Stimulated activated CD8-positive, alpha-beta memory T cell treated with anti-CD3 and anti-CD28 coated beads, Interleukin-4, amount 100 ng/mL, for 48 hours (primary cell): ENCODE measurements around the gene C10orf90.

Experiments used
- DNase-seq: peaks from one replicate; pipeline ENCODE4 v3.0.0-alpha.2; 2020

C10orf90 gene

DNA sequence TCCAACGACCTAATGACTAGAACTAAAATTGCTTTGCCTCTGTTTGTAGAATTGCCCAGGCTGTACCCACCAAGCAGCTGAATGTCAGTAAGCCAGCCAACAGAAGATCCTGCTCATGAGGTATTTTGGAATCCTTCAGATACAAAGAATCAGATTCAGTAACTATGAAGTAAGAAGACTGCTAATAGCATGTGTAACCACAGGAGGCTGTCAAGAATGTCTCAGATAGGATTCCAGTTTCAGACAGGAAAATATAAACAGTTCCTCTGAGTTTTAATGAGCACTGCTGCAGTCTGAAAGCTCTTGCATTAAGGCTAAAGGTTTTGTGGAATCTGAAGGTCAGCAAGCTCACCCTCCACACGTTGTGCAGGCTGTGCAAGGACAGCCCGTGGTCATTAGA is 169.6 kb downstream of the C10orf90 start:
- no peak for DNase-seq

DNA sequence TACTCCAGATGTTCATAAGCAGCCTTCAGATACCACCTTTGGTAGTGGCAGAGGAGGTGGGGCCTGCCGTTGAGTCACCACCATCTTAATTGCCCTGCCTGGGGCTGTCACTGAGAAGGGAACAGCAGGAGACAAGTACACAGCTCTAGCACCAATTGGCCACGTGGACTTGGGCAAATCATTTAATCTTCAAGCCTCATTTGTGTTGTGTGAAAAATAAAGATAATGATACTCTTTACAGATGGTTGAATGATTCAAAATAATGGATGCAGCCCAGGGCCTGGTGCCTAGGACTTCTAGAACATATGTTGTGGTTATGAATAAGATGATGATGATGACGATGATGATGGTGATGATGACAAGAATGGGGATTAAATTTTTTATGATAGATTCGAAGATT is 170.3 kb downstream of the C10orf90 start:
- DNase-seq, result no peak

DNA sequence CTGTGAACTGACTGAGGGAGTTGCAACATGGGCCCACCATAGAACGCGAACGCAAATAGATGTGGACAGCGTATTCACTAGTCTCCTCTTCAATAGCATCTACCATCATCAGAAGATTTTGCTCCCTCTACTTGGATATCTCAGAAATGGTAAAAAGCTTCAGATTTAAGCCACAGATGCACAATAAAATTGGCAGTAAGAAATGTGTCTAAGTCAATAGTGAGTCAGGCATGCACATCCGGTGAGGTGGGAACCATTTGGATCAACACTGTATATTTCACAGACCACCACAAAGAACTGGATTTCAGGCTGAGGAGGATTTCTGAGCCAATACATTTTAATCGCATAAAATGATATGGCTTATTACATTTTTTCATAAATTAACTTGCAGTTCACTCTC is 170.7 kb downstream of the C10orf90 start:
- DNase-seq, result no peak

DNA sequence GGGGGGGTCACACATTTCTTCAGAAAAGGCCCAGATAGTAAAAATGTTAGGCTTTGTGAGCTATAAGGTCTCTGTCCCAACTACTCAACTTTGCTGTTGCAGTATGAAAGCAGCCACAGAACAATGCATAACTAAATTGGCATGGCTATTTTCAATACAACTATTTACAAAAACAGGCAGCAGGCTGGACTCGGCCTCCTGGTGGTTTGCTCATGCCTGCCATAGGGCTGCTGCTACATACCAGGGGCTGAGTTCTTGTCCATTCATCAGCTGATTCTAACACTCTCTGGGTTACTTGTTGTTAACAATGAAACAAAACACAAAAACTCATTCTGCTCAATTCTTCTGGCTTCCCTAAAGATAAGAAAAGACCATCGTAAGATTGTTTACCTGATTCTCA is 172.8 kb downstream of the C10orf90 start:
- no peak for DNase-seq

DNA sequence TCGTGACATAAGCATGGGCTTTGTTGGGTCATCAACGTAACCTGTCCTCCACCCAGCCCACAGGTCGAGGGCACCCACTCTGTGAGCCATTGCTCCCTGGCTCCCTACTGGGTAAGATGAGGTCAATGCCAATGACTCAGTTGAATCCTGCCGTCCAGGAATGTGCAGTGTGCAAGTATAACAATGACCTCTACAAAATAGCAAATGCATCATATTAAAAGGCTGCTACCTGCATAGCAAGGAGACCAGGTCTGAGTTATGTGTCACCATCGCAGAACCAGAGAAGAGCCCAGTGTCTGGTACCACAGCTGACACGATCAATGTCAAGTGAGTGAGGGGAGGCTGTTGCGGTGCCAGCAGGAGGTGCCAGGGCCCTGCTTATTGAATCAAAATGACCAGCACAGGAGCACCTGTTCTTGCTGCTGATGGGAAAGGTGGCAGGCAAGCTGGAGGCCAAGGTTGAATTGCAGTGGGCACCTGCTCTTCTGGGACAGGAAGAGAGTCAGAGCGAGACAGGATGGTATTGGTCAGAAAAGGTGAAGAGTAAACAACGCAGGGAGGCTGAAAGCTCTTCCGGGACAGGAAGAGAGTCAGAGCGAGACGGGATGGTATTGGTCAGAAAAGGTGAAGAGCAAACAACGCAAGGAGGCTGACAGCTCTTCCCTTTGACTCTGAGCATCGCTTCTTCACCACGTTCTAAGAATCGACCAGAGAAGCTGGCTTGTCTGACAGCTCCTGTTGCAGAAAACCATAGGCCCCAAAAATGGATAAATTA is 173.5 kb downstream of the C10orf90 start:
- no peak for DNase-seq

DNA sequence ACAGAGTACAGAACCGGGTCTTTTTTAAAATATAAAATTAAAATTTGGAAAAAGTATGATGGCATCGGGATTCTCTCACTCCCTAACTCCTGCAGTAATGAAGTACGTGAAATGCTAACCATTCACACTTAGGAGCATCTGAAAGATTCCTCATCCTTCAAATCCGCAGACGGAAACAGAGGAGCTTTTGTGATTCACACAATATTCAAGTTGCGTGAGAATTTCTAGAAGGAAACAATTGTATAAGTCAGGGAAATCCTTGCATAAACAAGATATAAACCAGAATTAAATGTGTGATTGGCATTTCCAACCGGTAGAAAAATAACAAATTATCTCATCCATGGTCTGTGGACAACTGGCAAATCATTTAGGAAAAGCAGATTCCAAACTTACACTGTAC is 179.0 kb downstream of the C10orf90 start:
- no peak for DNase-seq

DNA sequence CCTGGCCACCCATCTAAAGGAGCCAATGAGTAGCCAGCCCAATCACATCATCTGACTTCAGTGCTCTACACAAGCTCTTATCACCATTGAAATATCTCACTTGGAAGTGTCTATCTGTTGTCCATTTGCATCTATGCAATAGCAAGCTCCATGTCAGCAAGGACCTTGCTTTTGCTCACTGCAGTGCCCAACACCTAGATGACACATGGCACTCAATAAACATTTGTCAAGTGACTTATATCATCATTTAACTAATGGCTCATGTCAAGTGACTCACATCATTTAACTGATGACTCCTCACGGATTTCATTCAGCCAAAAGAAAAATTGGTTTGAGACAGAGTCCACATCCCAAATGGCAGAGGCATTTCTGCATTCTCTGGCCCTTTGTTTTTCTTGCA is 189.3 kb downstream of the C10orf90 start:
- DNase-seq, result no peak

DNA sequence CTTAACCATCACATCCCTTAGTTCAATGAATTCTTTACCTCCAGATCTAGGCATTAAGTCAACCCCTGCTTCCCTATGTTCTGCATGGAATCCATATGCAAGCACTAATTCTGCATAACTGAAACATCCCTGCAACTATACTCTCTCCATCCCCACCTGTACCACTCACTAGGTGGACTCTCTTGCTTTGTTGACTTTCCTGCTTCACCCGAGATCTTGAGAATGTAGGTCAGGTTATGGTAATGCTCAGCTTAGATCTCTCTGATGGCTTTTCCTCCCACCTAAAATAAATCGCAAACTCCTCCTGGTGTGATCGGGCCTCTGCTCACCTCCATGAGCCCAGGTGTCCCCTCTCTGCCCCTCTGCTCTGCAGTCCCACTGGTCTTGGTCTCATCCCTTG is 189.8 kb downstream of the C10orf90 start:
- DNase-seq, result no peak

DNA sequence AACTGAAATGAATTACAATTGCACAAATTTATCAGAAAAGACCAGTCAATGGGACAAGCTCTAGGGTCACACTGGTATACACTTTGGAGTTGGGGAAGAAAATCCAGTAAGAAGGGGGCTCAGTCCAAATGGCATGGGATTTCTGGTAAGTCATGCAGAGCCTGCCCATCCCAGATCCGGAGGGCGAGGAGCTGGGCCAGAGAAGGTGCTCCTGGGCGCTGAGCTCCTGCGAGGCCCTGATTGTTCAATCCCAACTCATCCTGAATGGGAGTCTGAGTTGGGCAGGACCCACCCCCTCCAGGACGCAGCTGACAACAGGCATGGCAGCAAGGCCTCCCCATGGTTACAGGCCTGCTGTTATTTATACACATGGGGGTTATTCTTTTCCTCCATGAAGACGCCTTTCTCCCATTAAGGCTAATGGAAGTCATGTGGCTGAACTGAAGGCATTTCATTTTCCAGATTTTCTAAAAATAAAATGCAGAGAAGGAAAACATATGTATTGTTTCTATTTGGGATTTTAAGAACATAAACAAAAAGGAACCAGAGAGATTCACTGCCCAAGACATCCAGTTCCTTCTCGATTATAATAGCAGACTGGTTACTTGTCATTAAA is 191.1 kb downstream of the C10orf90 start:
- no peak for DNase-seq

DNA sequence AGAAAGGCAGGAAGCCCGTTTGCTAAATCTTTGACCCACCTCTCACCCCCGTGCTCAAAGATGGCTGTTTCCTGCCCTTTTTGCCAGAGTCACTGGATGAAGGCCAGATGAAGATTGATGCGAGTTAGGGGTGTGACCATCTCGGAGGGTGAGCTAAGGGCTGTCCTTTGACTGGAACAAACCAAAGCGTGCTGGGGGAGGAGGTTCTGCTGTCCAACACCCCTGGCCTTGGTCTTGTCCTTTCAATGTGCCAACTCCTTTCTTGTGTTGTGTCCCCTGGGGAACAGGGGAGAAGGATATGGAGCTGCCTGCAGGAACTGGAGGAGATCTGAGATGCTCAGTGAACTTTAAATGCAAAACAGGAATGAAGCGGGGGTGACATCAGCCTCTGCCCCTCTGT is 191.9 kb downstream of the C10orf90 start:
- no peak for DNase-seq

DNA sequence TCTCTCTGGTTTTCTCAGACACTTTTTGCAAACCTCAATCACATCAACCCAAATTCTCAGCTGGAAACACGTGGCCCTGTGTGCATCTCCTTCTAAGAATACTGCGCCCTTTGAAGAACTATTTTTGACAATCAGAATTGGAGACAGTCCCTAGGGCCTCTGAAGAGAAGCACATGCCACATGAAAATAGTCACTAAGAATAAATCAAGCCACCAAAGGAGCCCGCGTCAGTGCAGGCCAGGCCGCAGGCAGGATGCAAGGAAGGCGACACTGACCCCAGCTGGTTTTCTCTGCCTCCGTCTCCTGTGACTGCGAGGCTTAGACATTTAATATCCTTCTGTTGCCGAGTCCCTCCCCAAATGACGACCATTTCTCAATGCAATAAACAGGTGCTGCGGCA is 194.2 kb downstream of the C10orf90 start:
- no peak for DNase-seq

DNA sequence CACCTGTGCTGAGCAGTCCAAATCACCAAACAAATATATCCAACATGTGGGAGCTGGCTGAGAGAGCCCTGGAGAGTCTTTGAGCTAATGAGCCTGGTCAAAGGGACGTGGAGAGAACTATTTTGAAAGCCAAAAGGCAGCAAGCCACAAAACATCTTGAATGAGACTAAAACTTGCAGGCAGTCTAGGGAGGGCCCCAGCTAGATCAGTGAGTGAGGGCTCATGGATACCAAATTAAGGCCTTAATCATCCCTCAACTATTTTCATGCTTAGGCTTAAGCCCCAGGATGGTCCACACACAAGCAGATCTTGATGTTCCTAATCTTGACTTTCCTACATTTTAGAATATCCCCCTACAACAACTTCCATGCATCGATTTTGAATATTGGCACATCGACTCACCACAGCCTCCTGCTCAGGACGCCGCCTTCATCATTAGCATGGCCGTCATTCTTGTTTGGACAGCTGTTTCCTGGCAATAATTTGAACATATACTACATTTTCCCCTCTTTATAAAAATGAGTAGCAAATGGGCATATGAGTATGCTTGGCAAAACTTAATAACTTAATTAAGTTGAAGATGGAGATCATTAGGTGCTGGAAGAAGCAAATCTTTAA is 195.3 kb downstream of the C10orf90 start:
- DNase-seq, result no peak

DNA sequence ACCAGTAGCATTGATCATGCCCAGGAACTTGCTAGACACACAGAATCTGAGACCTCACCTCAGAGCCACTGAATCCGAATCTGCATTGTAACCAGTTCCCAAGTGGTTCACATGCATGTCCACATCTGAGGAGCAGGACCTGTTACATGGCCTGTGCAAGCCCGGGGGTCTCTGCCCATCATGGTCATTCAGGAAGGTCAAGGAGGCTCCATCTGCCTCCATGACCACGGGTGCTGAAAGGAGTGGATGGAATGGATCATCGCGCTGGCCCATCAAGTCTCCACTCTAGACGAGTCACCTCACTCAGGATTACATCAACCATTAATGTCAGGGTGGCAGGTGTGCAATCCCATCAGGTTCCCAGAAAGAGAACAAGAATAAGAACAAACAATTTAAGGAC is 196.5 kb downstream of the C10orf90 start:
- DNase-seq, result no peak

DNA sequence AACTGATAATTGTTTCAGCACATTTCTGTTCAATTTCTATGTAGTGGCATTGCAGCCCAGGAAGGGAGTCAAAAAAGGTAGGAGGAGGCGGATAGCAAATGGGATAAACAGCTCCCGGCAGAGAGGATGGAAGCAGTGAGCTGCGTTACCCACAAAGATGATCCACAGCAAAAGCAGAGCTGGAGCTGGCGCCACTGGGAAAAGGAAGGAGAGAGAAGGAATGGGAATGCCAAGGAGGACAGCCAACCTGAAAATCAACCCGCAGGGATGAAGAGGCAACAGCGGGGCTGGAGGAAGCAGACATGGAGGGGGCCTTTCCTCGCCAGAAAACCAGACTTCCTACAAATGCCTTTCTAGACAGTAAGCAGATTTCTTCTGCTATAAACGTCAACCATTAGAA is 199.5 kb downstream of the C10orf90 start:
- no peak for DNase-seq

DNA sequence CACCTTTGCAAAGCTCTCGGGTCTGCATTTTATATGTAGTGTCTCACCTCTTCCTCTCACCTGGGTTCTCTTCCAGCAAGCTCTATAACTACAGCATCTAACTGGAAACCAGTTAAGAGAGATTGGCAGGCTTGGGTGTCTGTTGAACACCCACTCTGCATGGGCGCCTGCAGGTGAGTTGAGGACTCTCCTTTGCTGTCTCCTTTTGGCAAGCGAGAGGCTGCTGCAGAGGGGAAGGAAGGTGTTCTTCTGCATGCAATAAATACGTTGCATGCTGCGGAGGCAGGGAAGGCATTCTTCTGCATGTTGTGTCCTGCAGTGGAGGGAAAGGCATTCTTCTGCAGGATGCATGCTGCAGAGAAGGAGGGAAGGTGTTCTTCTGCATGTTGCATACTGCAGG is 200.8 kb downstream of the C10orf90 start:
- DNase-seq, result no peak

DNA sequence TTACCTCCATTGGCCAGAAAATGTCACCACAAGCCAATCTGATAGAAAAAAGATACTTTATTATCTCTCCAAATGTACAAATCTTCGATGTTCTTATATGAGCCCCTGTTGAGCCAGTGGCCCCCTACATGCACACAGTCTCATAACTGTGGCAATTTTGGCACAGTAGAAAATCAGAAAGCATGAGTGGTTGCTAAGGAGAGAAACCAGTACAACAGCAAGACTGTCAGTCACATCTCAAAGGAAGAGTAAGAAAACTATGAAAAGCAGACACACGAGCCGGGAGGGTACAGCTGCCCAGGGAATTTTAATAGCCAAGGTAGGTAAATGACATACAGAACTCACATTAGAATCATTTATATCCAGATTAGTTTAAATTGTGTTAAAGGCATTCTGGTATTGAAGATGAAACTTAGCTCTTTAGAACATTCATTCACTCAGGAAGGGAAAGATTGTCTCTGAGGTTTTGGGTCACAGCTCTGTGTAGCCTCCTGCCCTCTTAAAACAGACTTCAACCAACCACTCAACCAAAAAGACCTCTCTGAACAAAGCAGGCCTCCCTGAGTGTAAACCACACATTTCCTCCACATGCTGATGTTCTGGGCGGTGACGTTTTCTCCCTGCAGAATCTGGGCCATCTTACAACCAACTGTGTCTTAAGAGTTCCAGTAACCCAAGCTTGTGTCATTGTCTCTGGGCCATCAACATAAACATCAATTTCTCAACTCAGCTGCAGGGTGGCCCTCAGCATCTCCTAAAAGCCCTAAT is 201.4 kb downstream of the C10orf90 start:
- no peak for DNase-seq

DNA sequence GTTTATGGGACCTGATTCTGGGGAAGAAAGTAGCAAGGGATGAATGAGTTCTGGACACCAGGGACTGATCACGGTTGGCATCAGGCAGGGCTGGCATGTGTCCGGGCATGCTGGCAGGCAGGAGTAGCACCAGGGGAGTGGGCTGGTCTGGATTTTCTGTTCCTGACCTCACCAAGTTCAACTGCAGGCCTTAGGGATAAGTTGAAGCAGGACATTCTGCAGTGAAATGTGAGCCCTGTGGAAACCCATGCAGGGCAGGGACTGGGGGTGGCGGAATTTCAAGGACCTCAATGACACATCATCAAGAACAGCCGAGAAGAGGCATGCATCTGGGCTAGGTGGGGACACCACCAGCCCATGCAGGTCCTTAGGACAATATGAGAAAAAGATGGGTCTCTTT is 202.0 kb downstream of the C10orf90 start:
- no peak for DNase-seq

DNA sequence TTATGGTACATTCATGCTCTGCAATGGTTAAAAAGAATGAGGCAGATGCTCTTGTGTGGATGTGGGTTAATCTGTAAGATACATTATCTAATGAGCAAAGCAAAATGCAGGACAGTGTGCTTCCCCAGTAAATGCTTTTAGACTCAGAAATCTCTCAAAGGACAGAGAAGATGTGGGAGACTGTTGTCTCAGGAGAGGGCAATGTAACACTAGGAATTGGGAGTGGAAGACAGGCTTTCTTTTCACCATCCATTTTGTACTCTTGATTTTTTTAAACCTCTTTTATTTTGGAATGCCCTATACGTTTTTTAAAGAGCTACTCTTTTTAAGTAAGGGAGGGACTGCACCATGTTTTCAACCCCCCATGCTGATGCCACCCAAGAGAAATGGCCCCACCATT is 204.7 kb downstream of the C10orf90 start:
- no peak for DNase-seq

DNA sequence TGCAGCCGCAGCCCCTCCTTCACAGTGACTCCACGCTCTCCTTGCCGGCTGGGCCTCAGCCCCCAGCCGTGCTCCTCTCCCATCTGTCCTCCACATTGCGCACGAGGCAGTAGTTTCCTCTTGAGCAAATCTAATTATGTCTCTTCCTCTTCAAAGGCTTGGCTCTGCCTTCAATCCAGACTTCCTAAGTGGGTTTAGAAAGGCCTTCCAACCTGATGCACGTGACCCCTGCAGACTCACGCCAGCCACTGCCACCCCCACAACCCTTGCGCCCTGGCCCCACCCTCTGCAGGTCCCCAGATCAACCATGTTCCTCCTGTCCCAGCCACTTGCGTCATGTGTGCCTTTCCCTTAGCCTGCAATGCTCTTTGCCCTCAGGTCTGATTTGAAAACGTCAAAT is 207.2 kb downstream of the C10orf90 start:
- DNase-seq, result no peak

DNA sequence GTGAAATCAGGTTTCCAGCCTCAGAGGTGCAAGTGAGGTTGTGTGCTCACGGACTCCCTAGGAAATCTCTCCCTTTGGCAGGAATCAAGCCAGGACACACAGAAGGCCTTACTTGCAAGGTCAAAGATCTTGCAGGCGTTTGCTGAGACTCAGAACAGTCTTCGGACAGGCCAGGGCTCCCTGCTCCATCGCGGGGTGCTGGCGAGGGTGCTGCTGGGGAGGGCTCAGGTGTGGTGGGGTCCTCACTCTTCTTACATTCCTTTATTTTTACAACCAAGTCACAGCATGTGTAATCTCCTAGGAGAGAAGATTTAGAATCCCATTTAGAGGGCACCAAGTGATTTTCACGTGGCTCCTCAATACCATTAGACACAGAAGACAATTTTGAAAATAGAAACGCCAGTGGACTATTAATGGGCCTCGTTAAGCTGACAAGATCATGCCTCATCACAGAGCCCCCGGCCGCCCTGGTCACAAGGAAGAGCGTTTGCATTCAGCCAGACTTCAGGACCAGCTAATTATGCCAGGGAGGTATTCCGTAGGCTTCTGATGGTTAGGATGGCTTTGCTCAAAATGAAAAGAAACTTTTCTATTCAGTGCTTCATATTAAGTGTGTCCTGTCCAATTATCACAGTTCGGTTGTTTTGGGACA is 209.1 kb downstream of the C10orf90 start:
- no peak for DNase-seq

DNA sequence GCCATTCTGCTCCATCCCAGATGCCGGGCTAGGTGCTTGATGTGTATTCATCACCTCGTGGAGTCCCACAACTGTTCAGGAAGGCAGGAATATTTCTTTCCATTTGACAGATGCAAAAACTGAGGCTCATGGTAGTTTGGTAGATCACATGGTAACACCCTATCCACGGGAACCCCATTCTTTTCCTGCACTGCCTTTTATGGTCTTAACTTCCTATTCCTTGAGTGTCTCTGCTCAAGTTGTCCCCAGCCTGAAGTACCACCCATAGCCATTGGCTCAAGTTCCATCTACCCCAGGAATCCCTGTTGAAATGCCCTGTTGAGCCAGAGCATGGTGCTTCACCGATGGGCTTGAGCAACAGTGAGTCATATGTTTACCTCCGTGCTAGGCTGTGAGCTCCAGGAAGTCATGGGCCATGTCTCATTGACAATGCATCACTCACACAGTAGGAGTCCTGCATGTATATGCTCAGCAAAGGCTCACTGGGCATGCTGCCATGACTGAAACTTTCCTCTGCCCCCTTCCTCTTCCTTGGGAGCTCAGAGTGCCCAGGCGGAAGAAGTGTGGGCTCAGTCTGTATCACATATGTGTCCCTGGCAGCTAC is 210.5 kb downstream of the C10orf90 start:
- DNase-seq, result no peak

DNA sequence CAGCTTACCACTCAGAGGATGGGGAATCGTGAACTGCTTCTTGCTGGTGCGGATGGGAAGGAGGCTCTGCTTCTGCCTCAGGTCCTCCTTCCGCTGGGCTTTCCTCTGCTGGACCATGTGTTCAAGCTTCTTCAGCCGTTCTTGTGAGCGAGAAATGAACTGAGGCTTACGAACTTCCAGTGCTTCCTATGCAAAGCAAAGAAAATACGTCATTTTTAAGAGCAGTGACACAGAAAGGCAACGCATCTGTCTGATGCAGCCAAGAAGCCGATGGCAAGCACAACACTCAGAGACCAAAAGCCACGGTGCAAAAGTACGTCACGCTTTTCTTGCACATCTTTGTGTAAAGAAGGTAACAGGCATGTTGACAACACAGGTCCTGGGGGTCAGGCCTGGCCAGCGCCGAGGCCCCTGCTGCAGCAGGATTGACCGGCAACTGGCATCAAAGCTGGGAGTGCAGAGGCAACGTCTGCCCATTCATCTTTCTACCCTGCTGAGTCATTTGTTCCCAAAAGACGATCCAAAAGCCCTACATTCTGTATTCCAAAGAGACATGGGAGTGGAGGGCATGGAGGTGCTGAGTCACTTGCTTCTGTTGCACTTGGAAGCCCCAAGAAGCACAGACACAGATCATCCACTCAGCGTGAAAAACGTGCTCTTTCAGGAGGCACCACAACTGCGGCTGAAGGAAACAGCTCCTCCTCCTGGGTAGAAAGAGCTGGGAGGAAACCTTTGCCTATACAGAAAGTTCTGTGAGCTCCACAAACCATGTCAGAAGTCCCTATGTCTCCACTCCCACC is 211.3 kb downstream of the C10orf90 start:
- no peak for DNase-seq
